ENCODE data around the gene KDSR.

The KDSR gene

DNA sequence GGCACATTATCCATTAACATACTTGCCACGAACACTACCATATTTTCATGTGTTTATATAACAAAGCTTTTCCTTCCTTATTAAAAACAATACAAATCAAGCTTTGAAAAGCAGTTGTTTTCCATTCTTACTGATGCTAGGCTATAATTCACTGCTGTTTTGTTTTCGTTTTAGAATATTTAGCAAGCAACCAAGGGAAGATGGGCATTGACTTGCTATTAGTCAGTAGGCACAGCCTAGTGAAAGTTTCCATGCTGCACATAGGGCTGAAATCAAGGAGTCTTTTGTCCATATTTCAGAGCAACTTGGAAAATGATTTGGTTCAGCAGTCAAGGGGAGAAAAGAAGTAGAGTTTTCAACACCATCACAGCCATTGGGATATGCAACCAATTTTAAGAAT lies 78.7 kb downstream of the KDSR start:
- peaks cover 5% of the 10 kb centered on the region for H3K36me3 Mint-ChIP-seq (ENCODE audit: insufficient read depth)
- ATAC-seq (replicated peaks) (no peak), DNase-seq (no peak)
- H3K4me1 Mint-ChIP-seq (ENCODE audit: low read depth in 2 of 2): peaks cover 11 to 49% of the 10 kb centered on the region in 2 donors
- H3K9me3 Mint-ChIP-seq: no peaks in the 10 kb centered on the region
- no peak overlapping the region for H3K4me3 Mint-ChIP-seq
- H3K27me3 Mint-ChIP-seq: no peaks in the 10 kb centered on the region
- H3K27ac Mint-ChIP-seq: no peak overlapping the region

- Mint-ChIP-seq H3K4me1 (ENCODE audit: low read depth in 2 of 2) (peaks cover 12 to 44% of the 10 kb centered on the region in 2 donors), H3K36me3 (ENCODE audit: insufficient read depth) (peaks cover 5% of the 10 kb centered on the region)
Measured at GRCh38 chr18:63287691-63288220, 79.2 kb downstream of the KDSR start.

GRCh38 chr18:63286926-63287325 lies 80.1 kb downstream of the KDSR start:
- Mint-ChIP-seq H3K27ac (no peak overlapping the region), H3K36me3 (ENCODE audit: insufficient read depth) (no peaks in the 10 kb centered on the region), H3K9me3 (no peaks in the 10 kb centered on the region), H3K4me1 (ENCODE audit: low read depth in 2 of 2) (peaks cover 12 to 37% of the 10 kb centered on the region in 2 donors), H3K4me3 (no peak overlapping the region), H3K27me3 (no peaks in the 10 kb centered on the region)
- ATAC-seq (replicated peaks) (no peak), DNase-seq (no peak)

More at GRCh38 chr18:63287691-63288220, 79.2 kb downstream of the KDSR start:
- Mint-ChIP-seq H3K9me3 (no peaks in the 10 kb centered on the region), H3K4me3 (no peak overlapping the region), H3K27ac (no peak overlapping the region), H3K27me3 (no peaks in the 10 kb centered on the region)
- DNase-seq (no peak), ATAC-seq (replicated peaks) (no peak)

DNA sequence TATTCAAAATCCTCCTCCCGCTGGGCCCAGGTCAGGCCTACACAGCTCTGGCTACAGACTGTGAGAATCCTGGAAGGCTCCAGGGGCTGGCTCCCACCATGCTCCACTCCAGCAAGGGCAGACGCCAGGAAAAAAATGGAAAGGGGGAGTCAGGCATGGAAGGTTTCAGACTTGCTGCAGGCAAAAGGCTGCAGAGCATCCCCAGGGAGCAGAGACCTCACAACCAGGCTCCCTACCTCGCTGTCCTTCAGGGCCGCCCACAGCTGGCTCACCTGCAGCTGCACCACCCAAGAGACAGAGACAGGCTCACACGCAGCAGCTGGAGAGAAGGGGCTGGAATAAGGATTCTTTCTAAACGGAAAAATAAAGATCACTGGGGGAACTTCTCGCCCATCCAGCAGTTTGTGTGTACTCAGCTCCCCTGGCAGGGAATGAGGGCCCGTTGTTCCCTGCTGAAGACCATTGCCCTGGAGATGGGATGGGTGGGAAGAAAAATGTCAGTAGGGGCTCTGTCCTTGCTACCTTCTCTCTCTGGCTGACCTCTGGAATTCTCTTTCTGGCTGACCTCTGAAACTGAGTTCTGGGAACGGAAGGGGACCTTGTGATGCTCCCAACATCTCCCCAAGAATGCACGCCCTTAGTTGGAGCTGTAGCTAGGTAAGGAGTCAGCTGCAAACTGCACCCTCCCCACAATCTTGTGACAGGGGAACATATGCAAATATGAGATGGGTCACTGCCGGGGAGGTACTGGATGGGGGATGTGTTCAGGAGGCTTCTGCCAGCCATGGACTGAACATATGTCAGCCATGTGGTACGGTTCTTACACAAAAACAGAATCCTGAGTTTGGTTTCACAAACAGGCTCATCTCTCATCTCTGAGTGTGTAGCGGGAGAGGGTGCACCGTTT lies 81.9 kb downstream of the KDSR start:
- peaks cover 23 to 30% of the 10 kb centered on the region in 2 donors for H3K4me1 Mint-ChIP-seq (ENCODE audit: low read depth in 2 of 2)
- H3K27ac Mint-ChIP-seq: peak overlapping the region in 1 of 2 donors; percentile 36
- no peaks in the 10 kb centered on the region for H3K27me3 Mint-ChIP-seq
- H3K36me3 Mint-ChIP-seq (ENCODE audit: insufficient read depth): peaks cover 10% of the 10 kb centered on the region
- DNase-seq (no peak), ATAC-seq (replicated peaks) (no peak)
- H3K9me3 Mint-ChIP-seq: no peaks in the 10 kb centered on the region
- peak overlapping the region in 1 of 2 donors; percentile 7 for H3K4me3 Mint-ChIP-seq

- no peak for ATAC-seq (replicated peaks)
- H3K27me3 Mint-ChIP-seq: no peaks in the 10 kb centered on the region
- no peak for DNase-seq
- peaks cover 10% of the 10 kb centered on the region for H3K36me3 Mint-ChIP-seq (ENCODE audit: insufficient read depth)
- peak overlapping the region in 1 of 2 donors; percentile 7 for H3K4me3 Mint-ChIP-seq
- H3K4me1 Mint-ChIP-seq (ENCODE audit: low read depth in 2 of 2): peaks cover 27 to 29% of the 10 kb centered on the region in 2 donors
- no peaks in the 10 kb centered on the region for H3K9me3 Mint-ChIP-seq
- H3K27ac Mint-ChIP-seq: peak overlapping the region in 1 of 2 donors; percentile 36
Measured at GRCh38 chr18:63284173-63284799, 82.7 kb downstream of the KDSR start.

GRCh38 chr18:63283305-63284094 lies 83.5 kb downstream of the KDSR start:
- Mint-ChIP-seq H3K4me3 (no peak overlapping the region), H3K27me3 (no peaks in the 10 kb centered on the region), H3K27ac (peak overlapping the region in 1 of 2 donors; percentile 36), H3K36me3 (ENCODE audit: insufficient read depth) (peaks cover 10% of the 10 kb centered on the region), H3K9me3 (no peaks in the 10 kb centered on the region), H3K4me1 (ENCODE audit: low read depth in 2 of 2) (peaks cover 34% of the 10 kb centered on the region in 2 donors)
- ATAC-seq (replicated peaks): no peak
- no peak for DNase-seq

GRCh38 chr18:63282793-63283192 lies 84.2 kb downstream of the KDSR start:
- ATAC-seq (replicated peaks) (no peak), DNase-seq (no peak)
- H3K4me3 Mint-ChIP-seq: no peak overlapping the region
- peak overlapping the region in 1 of 2 donors; percentile 41 for H3K27ac Mint-ChIP-seq
- peaks cover 10% of the 10 kb centered on the region for H3K36me3 Mint-ChIP-seq (ENCODE audit: insufficient read depth)
- H3K4me1 Mint-ChIP-seq (ENCODE audit: low read depth in 2 of 2): peaks cover 41% of the 10 kb centered on the region in 2 donors
- H3K27me3 Mint-ChIP-seq: no peaks in the 10 kb centered on the region
- H3K9me3 Mint-ChIP-seq: no peaks in the 10 kb centered on the region

Data from effector memory CD8-positive, alpha-beta T cell (primary cell).